Endothelial cell of umbilical vein (primary cell): Measurements from ENCODE around the gene F2RL2.

Experiments
- EZH2 ChIP-seq: IDR thresholded peaks from 2 replicates; pipeline ENCODE4 v1.6.1; 2012; ENCODE audit warnings: borderline replicate concordance, low read depth, mild to moderate bottlenecking, moderate library complexity, low read length, inconsistent platforms; ENCODE audit not compliant: severe bottlenecking
- POLR2A ChIP-seq: IDR thresholded peaks from 2 replicates; pipeline ENCODE4 v1.6.1; 2012; ENCODE audit warnings: low read depth, mild to moderate bottlenecking, control low read depth, low read length
- TF ChIP-seq, protein P1 (sequence below), 2 donors: IDR thresholded peaks; 1 replicate in 1 of 2; 2 replicates in 1 of 2; pipeline ENCODE4 v1.5.1; 2011; ENCODE audit warnings: low read length in 2 of 2, mild to moderate bottlenecking in 2 of 2, moderate library complexity in 2 of 2, control low read depth in 1 of 2, inconsistent platforms in 1 of 2, low read depth in 1 of 2; ENCODE audit not compliant: insufficient read depth in 1 of 2; ENCODE audit errors: extremely low read depth in 1 of 2

DNA sequence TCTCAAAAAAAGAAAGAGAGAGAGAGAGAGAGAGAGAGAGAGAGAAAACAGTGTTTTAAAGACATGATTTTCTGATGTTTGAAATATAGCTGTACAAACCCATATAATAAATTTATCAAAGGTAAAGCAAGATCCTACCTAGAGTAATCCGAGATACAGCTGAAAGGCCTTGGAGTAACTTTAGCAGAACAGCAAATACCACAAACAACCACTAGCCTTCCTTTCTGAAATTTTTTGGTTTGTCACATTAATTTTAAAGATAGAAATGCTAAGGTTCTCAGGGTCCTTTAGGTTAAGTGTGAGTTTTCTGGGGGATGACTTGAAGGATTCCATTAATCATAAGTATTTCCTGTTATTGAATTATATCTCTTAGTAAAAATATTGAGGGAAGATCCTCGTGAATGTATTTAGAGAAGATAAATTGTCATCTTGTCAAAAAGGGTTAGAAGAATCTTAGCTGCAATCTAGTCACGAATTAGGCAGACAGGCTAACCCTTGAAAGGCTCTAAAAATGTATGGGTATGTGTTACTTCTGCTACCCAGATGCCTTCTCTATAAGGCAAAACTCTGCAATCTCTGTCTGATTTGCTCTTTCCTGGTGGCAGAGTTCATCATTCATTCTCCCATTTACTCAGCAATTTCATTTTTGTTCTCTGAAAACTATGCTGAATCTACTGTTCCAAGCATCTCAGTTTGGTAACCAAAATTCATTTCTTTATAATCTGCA lies 27.3 kb downstream of the F2RL2 start:
- TF ChIP-seq EZH2 = no peak
- TF ChIP-seq, protein P1, sequence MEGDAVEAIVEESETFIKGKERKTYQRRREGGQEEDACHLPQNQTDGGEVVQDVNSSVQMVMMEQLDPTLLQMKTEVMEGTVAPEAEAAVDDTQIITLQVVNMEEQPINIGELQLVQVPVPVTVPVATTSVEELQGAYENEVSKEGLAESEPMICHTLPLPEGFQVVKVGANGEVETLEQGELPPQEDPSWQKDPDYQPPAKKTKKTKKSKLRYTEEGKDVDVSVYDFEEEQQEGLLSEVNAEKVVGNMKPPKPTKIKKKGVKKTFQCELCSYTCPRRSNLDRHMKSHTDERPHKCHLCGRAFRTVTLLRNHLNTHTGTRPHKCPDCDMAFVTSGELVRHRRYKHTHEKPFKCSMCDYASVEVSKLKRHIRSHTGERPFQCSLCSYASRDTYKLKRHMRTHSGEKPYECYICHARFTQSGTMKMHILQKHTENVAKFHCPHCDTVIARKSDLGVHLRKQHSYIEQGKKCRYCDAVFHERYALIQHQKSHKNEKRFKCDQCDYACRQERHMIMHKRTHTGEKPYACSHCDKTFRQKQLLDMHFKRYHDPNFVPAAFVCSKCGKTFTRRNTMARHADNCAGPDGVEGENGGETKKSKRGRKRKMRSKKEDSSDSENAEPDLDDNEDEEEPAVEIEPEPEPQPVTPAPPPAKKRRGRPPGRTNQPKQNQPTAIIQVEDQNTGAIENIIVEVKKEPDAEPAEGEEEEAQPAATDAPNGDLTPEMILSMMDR (IDR thresholded peaks at IDR 0.05; ENCODE audit: extremely low read depth in 1 of 2, insufficient read depth in 1 of 2, low read depth in 1 of 2, low read length in 2 of 2) = no peak
- no peak for TF ChIP-seq POLR2A
